GOT3 (cell line): ENCODE data around the gene MATR3.
A peak's percentile ranks its signal among the peaks of the same experiment; 100 is the strongest.
"Not testable (repeated sequence)": the region's sequence is repeated elsewhere in the genome, so short reads cannot be mapped to it uniquely, and the experiment has no call there.

Experiments used
- DNase-seq: peaks from one replicate; lab custom pipeline; 2025; ENCODE audit warnings: mixed read lengths; lab: John Stamatoyannopoulos, UW

Gene MATR3

DNA sequence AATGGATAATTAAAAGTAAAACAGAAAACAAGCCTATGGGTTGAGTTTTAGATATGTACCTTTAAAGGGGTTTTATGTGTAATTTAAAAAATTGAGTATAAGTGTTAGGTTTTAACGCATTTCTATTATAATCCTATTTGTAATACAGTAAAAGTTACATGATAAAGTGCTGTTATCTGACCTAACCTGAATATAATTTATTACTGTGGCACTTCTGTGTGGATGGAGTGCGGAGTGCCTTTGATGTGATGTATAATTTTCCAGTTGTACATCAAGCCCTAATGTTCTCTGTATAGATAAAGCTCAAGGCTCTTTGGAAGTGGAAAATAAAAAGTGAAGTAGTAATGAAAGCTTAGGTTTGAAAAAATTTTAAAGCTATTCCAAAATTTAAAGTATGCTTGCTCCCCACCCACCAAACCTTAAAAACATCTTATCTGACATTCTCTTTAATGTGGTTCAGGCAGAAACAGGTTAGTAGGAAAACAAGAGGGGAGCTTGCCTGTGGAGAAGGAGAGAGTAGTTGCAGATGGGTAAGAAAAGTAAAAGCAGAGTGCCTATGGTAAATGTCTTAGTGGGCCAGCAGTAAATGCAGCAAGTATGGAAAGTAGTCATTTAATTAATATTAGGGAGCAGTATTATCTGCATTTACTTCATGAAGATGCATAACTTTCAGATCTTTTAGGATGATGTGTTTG lies 4.0 kb downstream of the MATR3 start:
- no peak for DNase-seq

DNA sequence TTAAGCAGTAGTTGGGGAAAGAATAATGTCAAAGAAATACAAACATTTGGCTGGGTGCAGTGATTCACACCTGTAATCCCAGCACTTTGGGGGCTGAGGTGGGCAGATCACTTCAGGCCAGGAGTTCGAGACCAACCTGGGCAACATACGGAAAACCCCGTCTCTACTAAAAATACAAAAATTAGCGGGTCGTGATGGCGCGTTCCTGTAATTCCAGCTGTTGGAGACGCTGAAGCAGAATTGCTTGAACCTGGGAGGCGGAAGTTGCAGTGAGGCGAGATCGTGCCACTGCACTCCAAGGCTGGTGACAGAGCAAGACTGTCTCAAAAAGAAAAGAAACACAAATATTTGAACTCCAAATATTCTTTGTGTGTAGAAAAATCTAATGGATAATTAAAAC lies 4.7 kb downstream of the MATR3 start:
- no peak for DNase-seq

GRCh38 chr5:139299486-139299885 lies 5.9 kb downstream of the MATR3 start:
- DNase-seq = no peak

DNA sequence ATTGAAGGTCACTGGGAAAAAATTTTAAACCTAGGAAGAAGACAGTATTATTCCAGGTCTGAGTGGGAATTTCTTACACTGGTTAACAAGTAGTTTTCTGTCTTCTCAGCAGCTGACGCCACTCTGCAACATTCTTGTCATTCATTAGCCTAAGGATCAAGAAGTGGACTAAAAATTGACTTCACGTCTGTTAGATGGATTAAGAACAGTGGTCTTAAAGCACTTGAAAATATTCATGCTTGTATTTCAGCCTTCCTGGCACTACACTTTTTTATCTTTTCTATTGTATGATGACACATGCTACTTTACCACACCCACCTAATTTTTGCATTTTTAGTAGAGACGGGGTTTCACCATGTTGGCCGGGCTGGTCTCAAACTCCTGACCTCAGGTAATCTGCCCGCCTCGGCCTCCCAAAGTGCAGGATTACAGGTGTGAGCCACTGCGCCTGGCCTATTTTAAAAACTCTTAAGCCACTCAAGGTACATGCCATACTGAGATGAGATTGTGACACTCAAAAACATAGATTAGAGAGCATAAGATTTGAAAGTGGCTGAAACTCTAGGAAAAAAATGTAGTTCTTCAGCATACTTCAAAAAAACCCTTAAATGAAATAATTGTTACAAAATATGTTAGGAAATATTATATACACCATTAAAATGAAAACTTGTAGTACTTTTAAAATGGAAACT lies 8.4 kb downstream of the MATR3 start:
- no peak for DNase-seq

GRCh38 chr5:139304391-139305324 lies 11.1 kb downstream of the MATR3 start:
- no peak for DNase-seq

DNA sequence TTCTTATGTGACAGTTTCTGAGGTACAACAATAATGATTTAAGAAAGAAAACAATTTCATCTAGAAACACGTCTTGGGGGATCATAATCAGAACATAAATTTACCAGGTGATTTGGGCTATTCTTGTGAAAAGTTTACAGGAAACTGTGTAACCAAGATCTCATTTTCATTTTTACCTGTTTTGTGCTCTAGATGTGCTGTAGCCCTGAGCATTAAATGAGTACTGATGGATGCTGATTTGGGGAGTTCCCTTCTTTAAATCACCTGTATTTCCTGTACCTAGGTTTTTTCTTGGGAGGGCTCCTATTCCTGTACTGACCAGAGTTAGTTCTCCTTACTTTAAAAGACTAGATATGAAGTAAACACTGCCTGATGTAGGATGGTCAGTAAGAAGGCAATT lies 12.7 kb downstream of the MATR3 start:
- no peak for DNase-seq

DNA sequence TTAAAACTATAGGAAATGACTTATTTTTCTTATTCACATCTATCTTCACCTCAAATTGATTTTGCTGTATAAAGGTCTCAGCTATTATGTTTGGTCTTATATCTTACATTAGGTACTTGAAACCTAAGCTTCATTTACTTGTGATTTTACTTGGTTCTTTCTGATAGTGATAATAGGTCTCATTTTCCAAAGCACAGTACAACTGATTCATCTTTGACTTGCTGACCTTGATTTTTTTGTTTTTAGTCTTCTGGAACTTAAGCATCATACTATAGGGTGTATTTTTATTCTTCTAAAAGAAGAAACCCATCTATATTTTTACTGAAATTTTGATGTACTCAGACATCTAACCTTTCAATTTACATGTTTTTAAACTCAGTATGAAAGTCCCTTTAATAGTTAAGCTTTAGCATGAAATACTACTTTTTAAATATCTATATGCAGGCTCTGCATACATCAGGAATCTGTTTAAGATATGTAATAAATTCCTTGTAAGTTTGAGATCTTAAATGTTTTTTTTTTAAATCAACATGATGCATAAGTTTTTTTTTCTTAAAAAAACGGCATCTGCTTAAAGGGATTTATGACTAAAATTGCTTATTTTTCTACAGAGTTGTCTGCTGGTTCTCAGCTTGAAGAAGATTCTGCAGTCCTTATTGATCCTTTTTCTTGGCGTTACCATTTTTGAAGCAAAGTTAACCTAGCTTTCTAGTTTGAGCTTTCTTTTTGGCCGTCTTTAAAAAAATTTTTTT lies 13.3 kb downstream of the MATR3 start:
- no peak for DNase-seq

DNA sequence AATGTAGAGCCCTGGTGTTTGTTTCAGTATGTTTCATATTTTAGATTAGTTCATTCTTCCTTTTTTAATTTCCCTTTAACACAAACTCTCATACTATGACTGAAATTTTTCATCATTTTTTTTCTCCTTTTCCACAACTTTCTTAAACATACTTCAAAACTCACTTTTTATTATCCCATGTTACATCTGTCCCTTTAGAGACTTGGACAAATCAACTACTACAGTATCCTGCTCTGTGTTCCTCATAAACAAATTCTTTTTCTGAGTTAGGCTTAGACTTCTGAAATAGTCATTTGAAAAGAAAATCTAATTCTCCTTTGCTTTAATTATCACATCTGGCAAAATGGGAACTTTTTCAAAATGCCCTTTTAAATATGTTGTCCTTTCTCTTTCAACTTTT lies 15.3 kb downstream of the MATR3 start:
- DNase-seq = no peak

DNA sequence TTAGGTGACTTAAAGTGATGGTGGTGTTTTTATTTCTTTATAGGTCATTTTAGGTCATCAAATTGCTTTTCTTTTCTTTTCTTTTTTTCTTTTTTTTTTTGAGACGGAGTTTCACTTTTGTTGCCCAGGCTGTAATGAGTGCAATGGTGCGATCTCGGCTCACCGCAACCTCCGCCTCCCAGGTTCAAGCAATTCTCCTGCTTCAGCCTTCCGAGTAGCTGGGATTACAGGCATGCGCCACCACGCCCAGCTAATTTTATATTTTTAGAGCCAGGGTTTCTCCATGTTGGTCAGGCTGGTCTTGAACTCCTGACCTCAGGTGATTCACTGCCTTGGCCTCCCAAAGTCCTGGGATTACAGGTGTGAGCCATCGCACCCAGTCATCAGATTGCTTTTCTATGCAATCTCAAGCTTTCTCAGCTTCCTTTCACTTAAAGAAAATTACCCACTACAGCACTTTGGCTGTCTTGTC lies 17.2 kb downstream of the MATR3 start:
- not testable (repeated sequence) for DNase-seq

GRCh38 chr5:139312075-139312474 lies 18.5 kb downstream of the MATR3 start:
- no peak for DNase-seq

- no peak for DNase-seq
Observed at GRCh38 chr5:139314276-139314675, 20.7 kb downstream of the MATR3 start.

DNA sequence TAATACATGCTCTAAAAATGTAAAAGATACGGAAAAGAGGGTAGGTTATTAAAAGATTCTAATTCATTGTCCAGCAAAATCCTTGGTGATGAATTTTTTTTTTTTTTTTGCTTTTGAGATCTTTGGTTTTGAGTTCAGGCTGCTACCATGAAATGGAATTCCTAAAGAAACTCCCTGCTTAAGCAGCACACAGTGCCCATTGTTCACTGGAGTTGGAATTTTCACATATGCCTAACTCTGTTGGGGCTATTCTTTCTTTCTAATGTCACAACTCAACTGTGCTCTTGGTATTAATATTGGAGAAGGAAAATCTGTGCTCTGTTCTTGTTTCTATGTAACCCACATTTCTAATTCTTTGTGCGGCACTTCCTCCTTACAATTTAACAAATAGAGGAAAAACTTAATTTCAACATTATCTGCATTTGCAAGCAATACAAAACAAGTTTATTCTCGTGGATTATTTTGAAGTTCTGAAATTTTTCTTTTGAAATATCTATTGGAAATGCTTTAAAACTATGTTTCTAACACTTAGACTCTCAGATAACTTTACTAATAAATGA lies 21.6 kb downstream of the MATR3 start:
- no peak for DNase-seq

GRCh38 chr5:139335811-139336210 lies 42.3 kb downstream of the MATR3 start:
- no peak for DNase-seq

GRCh38 chr5:139340051-139340450 lies 46.5 kb downstream of the MATR3 start:
- DNase-seq = no peak

DNA sequence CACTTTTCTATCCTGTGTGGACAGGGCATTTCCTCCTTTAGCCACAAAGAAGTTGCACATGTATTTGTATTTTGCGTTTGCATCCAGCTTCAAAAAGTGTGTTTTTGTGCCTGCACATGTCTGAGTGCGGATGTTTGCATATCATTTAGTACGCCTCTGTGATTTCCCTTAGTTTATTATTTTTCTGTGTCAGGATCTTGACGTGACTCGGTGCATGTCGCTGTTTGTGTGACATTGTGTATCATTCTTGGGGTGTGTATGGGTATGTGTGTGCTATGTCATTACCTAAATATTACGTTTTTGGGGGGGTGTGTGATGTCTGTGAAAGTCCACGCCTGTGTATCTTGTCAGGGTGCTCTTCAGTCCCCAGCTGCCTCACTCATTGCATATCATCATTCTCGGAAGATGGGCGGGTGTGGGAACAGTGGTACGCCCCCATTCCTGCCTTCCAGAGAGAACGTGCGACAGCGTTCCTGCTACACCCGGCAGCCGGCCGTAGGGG lies 47.7 kb downstream of the MATR3 start:
- DNase-seq = no peak

GRCh38 chr5:139341689-139342422 lies 48.3 kb downstream of the MATR3 start, which contains the start of gene PAIP2:
Gene PAIP2, plus strand, starts transcription at chr5:139341854. Its CDS starts 21,931 bp downstream, at chr5:139363785.
- DNase-seq = peak; percentile 96

- no peak for DNase-seq
Observed at GRCh38 chr5:139342423-139342723, 48.8 kb downstream of the MATR3 start.

DNA sequence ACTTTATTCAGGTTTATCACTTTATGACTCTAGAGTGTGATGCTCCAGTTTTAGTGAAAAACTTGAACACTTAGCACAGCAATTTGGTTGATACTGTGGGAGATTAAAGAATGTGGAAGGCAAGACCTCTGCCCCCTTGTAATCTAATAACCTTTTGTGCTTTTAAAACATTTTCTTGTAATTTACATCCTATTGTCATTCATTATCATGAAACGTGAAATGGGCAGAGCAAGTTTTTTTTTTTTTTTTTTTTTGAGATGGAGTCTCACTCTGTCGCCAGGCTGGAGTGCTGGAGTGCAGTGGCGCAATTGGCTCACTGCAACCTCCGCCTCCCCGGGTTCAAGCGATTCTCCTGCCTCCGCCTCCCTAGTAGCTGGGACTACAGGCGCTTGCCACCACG lies 49.9 kb downstream of the MATR3 start:
- no peak for DNase-seq

DNA sequence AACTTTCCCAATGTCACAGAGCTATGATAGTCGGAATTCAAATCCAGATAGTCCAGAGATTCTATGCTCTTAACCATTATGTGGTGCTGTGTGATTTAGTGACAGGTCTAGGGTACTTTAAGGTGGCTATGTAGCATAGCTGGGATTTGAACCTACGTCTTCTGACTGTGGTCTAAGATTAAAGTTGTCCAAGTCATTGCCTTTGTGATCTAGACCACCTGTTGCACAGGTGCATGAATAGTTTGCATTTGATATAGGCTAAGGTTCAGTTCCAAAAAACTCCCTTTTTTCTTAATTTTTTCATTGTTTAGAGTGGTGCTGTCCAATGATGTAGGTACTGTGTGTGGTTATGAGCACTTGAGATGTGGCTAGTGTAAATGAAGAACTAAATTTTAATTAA lies 50.6 kb downstream of the MATR3 start:
- DNase-seq = no peak

DNA sequence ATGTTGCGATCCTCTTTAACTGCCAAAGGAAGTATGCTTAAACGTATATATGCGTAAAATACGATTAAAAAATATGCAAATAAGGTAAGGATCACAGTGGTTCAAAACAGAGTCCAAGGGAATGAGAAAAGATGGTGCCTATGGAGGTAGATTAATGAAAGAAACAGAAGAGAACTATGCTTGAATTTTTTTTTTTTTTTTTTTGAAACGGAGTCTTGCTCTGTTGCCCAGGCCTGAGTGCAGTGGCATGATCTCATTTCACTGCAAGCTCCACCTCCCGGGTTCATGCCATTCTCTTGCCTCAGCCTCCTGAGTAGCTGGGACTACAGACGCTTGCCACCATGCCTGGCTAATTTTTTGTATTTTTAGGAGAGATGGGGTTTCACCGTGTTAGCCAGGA lies 51.9 kb downstream of the MATR3 start:
- DNase-seq = not testable (repeated sequence)

DNA sequence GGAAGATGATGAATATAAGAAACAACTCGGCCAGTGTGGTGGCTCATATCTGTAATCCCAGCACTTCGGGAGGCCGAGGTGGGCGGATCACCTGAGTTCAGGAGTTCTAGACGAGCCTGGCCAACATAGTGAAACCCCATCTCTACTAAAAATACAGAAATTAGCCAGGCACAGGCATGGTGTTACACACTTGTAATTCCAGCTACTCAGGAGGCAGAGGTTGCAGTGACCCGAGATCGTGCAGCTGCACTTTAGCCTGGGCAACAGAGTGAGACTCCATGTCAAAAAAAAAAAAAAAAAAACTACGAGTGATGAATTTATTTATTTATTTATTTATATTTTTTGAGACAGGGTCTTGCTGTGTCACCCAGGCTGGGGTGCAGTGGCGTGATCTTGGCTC lies 54.3 kb downstream of the MATR3 start:
- DNase-seq = not testable (repeated sequence)
